A673 (cell line): ENCODE measurements around the gene TCF12. TPM values are rescaled to one million over a fixed set of nuclear protein-coding genes. Genes with fewer than 3 reads are reported as not detected.

Experiments used
- BruUV-seq: library from RNA; stranded (reverse); fragments of 400-500 nt; replicated peaks from 2 replicates; lab custom pipeline; 2021; lab: Mats Ljungman, UMichigan
- CTCF ChIA-PET: fragments of 300-600 bp; sonication (Branson Sonifier 250); formaldehyde crosslinking; loops from one replicate; lab custom pipeline; 2022; ENCODE audit warnings: antibody characterized with exemption; lab: Charles Lee
- POLR2A ChIA-PET: fragments of 300-600 bp; sonication (Branson Sonifier 250); formaldehyde crosslinking; loops from one replicate; lab custom pipeline; 2022; ENCODE audit warnings: antibody characterized with exemption; ENCODE audit not compliant: low non-redundant PET; lab: Charles Lee
- DNase-seq: peaks from one replicate; pipeline ENCODE4 v3.0.0-alpha.2; 2015; ENCODE audit warnings: low spot score
- H3K27ac ChIP-seq: fragments of 200-600 bp; sonication (generic); 2 replicates; pipeline ENCODE4 v1.5.1; 2016; ENCODE audit warnings: mixed run types, low read depth, mild to moderate bottlenecking, mixed read lengths, antibody characterized with exemption, low read length; ENCODE audit not compliant: poor library complexity, severe bottlenecking
- H3K27me3 ChIP-seq: fragments of 200-600 bp; sonication (generic); replicated peaks from 2 replicates; pipeline ENCODE4 v1.6.1; 2017; ENCODE audit warnings: mixed run types, low read depth, mild to moderate bottlenecking, mixed read lengths, antibody characterized with exemption, low read length; ENCODE audit not compliant: insufficient read depth, poor library complexity
- H3K36me3 ChIP-seq: fragments of 200-600 bp; sonication (generic); 2 replicates; pipeline ENCODE4 v1.6.1; 2016; ENCODE audit warnings: mixed run types, mild to moderate bottlenecking, mixed read lengths, antibody characterized with exemption, low read length; ENCODE audit not compliant: insufficient read depth, poor library complexity, severe bottlenecking
- H3K4me1 ChIP-seq: fragments of 200-600 bp; sonication (generic); 2 replicates; pipeline ENCODE4 v1.6.1; 2017; ENCODE audit warnings: mixed run types, mild to moderate bottlenecking, mixed read lengths, antibody characterized with exemption, low read length; ENCODE audit not compliant: insufficient read depth, poor library complexity, severe bottlenecking
- H3K4me3 ChIP-seq: fragments of 200-600 bp; sonication (generic); 2 replicates; pipeline ENCODE4 v1.5.1; 2016; ENCODE audit warnings: low read depth, mixed run types, mild to moderate bottlenecking, mixed read lengths, low read length; ENCODE audit not compliant: poor library complexity, severe bottlenecking
- H3K9me3 ChIP-seq: fragments of 200-600 bp; sonication (generic); 2 replicates; pipeline ENCODE4 v1.6.1; 2016; ENCODE audit warnings: mixed run types, low read depth, mild to moderate bottlenecking, mixed read lengths, antibody characterized with exemption, low read length; ENCODE audit not compliant: poor library complexity, severe bottlenecking
- EZH2 ChIP-seq: fragments of 200-600 bp; sonication (generic); IDR thresholded peaks from 2 replicates; pipeline ENCODE4 v1.6.1; 2017; ENCODE audit warnings: borderline replicate concordance, low read depth, mild to moderate bottlenecking, mixed read lengths, antibody characterized with exemption, low read length; ENCODE audit not compliant: poor library complexity, severe bottlenecking
- intact Hi-C: fragments of 100-400 bp; cut with micrococcal nuclease; formaldehyde crosslinking; loops from one replicate; pipeline ENCODE4 v1.10.0; 2022; ENCODE audit not compliant: unreplicated experiment
- total RNA-seq: library from RNA; stranded (reverse); gene quantifications from 2 replicates; pipeline ENCODE4 v1.2.3, GENCODE V29; 2021
- TF ChIP-seq, protein P1 (sequence below): fragments of 300-800, 200-600 bp; sonication (generic); conservative IDR thresholded peaks from 2 replicates; pipeline ENCODE4 v1.5.1; 2017; ENCODE audit warnings: low read depth, mild to moderate bottlenecking, antibody characterized with exemption, low read length, moderate library complexity, mixed read lengths

Gene TCF12
- total RNA-seq, 1 experiment from 2014 or later, result 351 TPM

DNA sequence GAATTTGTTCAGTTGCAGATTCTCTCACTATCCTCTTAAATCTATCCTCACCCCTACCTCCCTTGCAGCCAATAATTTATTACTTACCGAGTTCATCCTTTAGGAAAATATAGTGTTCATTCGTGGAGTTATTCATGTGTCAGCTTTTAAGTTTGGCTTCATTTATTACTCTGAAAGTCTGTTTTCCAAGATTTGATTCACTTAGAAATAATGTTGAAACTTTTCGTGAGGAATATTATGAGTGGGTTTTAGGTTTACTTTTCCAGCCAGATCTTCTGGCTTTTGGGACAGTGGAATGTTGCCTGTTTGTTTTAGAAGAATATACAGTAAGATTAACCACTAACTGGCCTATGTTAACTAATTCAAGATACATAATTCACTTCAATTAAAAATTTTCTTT lies 296.9 kb downstream of the TCF12 start:
- BruUV-seq, result no TSS peak
- Histone ChIP-seq H3K27ac (peak overlapping the region; percentile 54), H3K9me3 (no peaks in the 10 kb centered on the region), H3K36me3 (no peaks in the 10 kb centered on the region), H3K4me1 (peaks cover 70% of the 10 kb centered on the region), H3K4me3 (no peak overlapping the region), H3K27me3 (no peaks in the 10 kb centered on the region)
- ChIA-PET CTCF (no interaction called here), POLR2A (interaction anchor here (0.6 to 0.7 kb wide), 3 partner anchors 17 to 81 kb away, joined by 3 to 5 read pairs (median 3); no protein-coding TSS in a partner anchor)
- no peak for TF ChIP-seq EZH2
- TF ChIP-seq, protein P1, sequence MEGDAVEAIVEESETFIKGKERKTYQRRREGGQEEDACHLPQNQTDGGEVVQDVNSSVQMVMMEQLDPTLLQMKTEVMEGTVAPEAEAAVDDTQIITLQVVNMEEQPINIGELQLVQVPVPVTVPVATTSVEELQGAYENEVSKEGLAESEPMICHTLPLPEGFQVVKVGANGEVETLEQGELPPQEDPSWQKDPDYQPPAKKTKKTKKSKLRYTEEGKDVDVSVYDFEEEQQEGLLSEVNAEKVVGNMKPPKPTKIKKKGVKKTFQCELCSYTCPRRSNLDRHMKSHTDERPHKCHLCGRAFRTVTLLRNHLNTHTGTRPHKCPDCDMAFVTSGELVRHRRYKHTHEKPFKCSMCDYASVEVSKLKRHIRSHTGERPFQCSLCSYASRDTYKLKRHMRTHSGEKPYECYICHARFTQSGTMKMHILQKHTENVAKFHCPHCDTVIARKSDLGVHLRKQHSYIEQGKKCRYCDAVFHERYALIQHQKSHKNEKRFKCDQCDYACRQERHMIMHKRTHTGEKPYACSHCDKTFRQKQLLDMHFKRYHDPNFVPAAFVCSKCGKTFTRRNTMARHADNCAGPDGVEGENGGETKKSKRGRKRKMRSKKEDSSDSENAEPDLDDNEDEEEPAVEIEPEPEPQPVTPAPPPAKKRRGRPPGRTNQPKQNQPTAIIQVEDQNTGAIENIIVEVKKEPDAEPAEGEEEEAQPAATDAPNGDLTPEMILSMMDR, result no peak
- intact Hi-C loops, result loop anchor here (2.0 to 10.0 kb wide), 4 partner anchors 69 to 391 kb away; partner anchors contain the start of gene TCF12
- DNase-seq, result no peak

DNA sequence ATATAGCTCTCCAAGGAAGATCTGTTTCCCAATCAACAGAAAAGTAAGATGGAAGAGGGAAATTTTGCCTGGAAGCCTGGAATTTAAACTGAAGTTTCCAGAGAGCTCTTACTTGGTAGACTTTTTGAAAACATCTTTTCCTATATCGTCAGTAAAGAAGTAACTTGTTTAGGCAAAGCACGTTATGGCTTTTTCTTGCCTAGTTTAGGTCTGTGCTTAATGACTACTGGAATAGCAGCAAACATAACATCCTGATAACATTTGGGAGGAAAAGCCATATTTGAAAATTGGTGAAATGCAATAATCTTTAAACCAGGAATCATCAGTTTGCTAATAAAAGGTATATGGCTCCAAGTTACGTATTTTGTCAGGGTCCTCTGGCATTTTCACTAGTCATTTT lies 297.4 kb downstream of the TCF12 start:
- Histone ChIP-seq H3K9me3 (no peaks in the 10 kb centered on the region), H3K27me3 (no peaks in the 10 kb centered on the region), H3K36me3 (no peaks in the 10 kb centered on the region), H3K27ac (peak overlapping the region; percentile 54), H3K4me3 (peak overlapping the region; percentile 58), H3K4me1 (peaks cover 66% of the 10 kb centered on the region)
- BruUV-seq, result no TSS peak
- ChIA-PET POLR2A (interaction anchor here (0.6 to 0.7 kb wide), 2 partner anchors 18 to 46 kb away, joined by 3 read pairs; no protein-coding TSS in a partner anchor), CTCF (interaction anchor here (1.0 kb wide), 1 partner anchor 69 kb away, joined by 17 read pairs; no protein-coding TSS in a partner anchor)
- DNase-seq, result no peak
- intact Hi-C loops, result loop anchor here (2.0 to 10.0 kb wide), 4 partner anchors 69 to 391 kb away; partner anchors contain the start of gene TCF12
- no peak for TF ChIP-seq EZH2
- TF ChIP-seq, protein P1, result no peak

DNA sequence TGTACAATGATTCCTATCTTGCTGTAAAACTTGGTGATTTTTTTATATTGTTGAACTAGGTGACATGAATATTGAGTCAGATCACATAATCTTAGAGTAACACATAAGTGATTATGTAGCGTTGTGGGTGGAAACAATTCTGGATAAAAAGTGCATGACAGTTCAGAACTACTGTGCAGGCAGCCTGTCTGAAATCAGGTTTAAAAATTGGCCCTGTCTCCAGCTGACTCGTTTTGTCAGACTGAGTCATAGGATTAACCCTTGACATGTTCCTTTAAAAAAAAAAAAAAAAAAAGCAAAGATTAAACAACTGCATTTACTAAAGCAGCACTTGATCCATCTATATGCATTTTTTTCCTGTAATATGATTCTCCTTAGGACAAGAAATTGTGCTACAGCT lies 297.8 kb downstream of the TCF12 start:
- peaks cover 66% of the 10 kb centered on the region for H3K4me1 ChIP-seq
- H3K36me3 ChIP-seq, result no peaks in the 10 kb centered on the region
- no peak for TF ChIP-seq EZH2
- TF ChIP-seq, protein P1, result no peak
- peak overlapping the region; percentile 58 for H3K4me3 ChIP-seq
- ChIA-PET POLR2A (no interaction called here), CTCF (interaction anchor here (1.0 kb wide), 1 partner anchor 69 kb away, joined by 17 read pairs; no protein-coding TSS in a partner anchor)
- H3K9me3 ChIP-seq, result no peaks in the 10 kb centered on the region
- no TSS peak for BruUV-seq
- no peaks in the 10 kb centered on the region for H3K27me3 ChIP-seq
- peak; percentile 78 for DNase-seq
- intact Hi-C loops, result loop anchor here (5.0 to 10.0 kb wide), 3 partner anchors 299 to 391 kb away; partner anchors contain the start of gene TCF12
- peak overlapping the region; percentile 77 for H3K27ac ChIP-seq
